ENCODE measurements around the gene ATN1. TPM values are rescaled to one million over a fixed set of nuclear protein-coding genes. Genes with fewer than 3 reads are reported as not detected.
A peak's percentile ranks its signal among the peaks of the same experiment; 100 is the strongest.

The ATN1 gene
- total RNA-seq, 1 donor from 2014 or later, result 8.9 TPM

GRCh38 chr12:6946920-6947374 lies 19.2 kb downstream of the ATN1 start:
- H3K27me3 ChIP-seq, result no peaks in the 10 kb centered on the region
- no peak overlapping the region for H3K9ac ChIP-seq
- H3K27ac ChIP-seq, result no peak overlapping the region
- H3K36me3 ChIP-seq, result no peaks in the 10 kb centered on the region
- no peaks in the 10 kb centered on the region for H3K9me3 ChIP-seq (ENCODE audit: low read depth)
- TF ChIP-seq EZH2phosphoT487 (IDR thresholded peaks at IDR 0.05) (no peak), CTCF (IDR thresholded peaks at IDR 0.05) (no peak), EZH2 (IDR thresholded peaks at IDR 0.05) (no peak)
- Mint-ChIP-seq H3K27me3 (ENCODE audit: insufficient read depth, low read depth) (peaks cover 16% of the 10 kb centered on the region), H3K36me3 (peaks cover 8% of the 10 kb centered on the region), H3K4me3 (peak overlapping the region; percentile 55), H3K4me1 (peaks cover 44% of the 10 kb centered on the region), H3K9me3 (no peaks in the 10 kb centered on the region), H3K27ac (peak overlapping the region; percentile 15)
- peaks cover 20% of the 10 kb centered on the region for H3K4me1 ChIP-seq
- H3K4me2 ChIP-seq, result peak overlapping the region; percentile 72
- H3F3A ChIP-seq (ENCODE audit: low read depth), result peaks cover 54% of the 10 kb centered on the region
- peak overlapping the region; percentile 40 for H3K4me3 ChIP-seq
- DNase-seq (ENCODE audit: low spot score), result no peak
- H2AFZ ChIP-seq (replicated peaks), result no peak overlapping the region
- peaks cover 10% of the 10 kb centered on the region for H3K79me2 ChIP-seq (ENCODE audit: low read depth)
- peaks cover 11% of the 10 kb centered on the region for H4K20me1 ChIP-seq (ENCODE audit: low read depth)

GRCh38 chr12:6947615-6948014 lies 19.9 kb downstream of the ATN1 start:
- H3K4me3 ChIP-seq, result no peak overlapping the region
- H3K36me3 ChIP-seq, result no peaks in the 10 kb centered on the region
- no peak overlapping the region for H3K4me2 ChIP-seq
- peaks cover 20% of the 10 kb centered on the region for H3K4me1 ChIP-seq
- H4K20me1 ChIP-seq (ENCODE audit: low read depth), result peaks cover 11% of the 10 kb centered on the region
- no peaks in the 10 kb centered on the region for H3K9me3 ChIP-seq (ENCODE audit: low read depth)
- H3F3A ChIP-seq (ENCODE audit: low read depth), result peaks cover 47% of the 10 kb centered on the region
- peaks cover 11% of the 10 kb centered on the region for H3K27me3 Mint-ChIP-seq (ENCODE audit: insufficient read depth, low read depth)
- H3K27me3 ChIP-seq, result no peaks in the 10 kb centered on the region
- H3K79me2 ChIP-seq (ENCODE audit: low read depth), result peaks cover 10% of the 10 kb centered on the region
- H2AFZ ChIP-seq (replicated peaks), result no peak overlapping the region
- no peak overlapping the region for H3K27ac Mint-ChIP-seq
- peaks cover 6% of the 10 kb centered on the region for H3K36me3 Mint-ChIP-seq
- no peak for TF ChIP-seq EZH2 (IDR thresholded peaks at IDR 0.05)
- no peak for TF ChIP-seq EZH2phosphoT487 (IDR thresholded peaks at IDR 0.05)
- no peak for TF ChIP-seq CTCF (IDR thresholded peaks at IDR 0.05)
- H3K4me1 Mint-ChIP-seq, result peaks cover 43% of the 10 kb centered on the region
- no peak overlapping the region for H3K9ac ChIP-seq
- no peak overlapping the region for H3K4me3 Mint-ChIP-seq
- DNase-seq (ENCODE audit: low spot score), result no peak
- H3K27ac ChIP-seq, result no peak overlapping the region
- H3K9me3 Mint-ChIP-seq, result no peaks in the 10 kb centered on the region

GRCh38 chr12:6948873-6949594 lies 21.3 kb downstream of the ATN1 start:
- Mint-ChIP-seq H3K9me3 (no peaks in the 10 kb centered on the region), H3K36me3 (peaks cover 6% of the 10 kb centered on the region), H3K27me3 (ENCODE audit: insufficient read depth, low read depth) (peaks cover 7% of the 10 kb centered on the region), H3K4me3 (peak overlapping the region; percentile 38), H3K27ac (no peak overlapping the region), H3K4me1 (peaks cover 41% of the 10 kb centered on the region)
- H3K27me3 ChIP-seq, result no peaks in the 10 kb centered on the region
- peaks cover 10% of the 10 kb centered on the region for H3K79me2 ChIP-seq (ENCODE audit: low read depth)
- no peak overlapping the region for H3K27ac ChIP-seq
- H3K4me1 ChIP-seq, result peaks cover 20% of the 10 kb centered on the region
- H3K9ac ChIP-seq, result no peak overlapping the region
- H3K36me3 ChIP-seq, result no peaks in the 10 kb centered on the region
- peaks cover 11% of the 10 kb centered on the region for H4K20me1 ChIP-seq (ENCODE audit: low read depth)
- H3K4me3 ChIP-seq, result no peak overlapping the region
- no peak for DNase-seq (ENCODE audit: low spot score)
- H2AFZ ChIP-seq (replicated peaks), result no peak overlapping the region
- TF ChIP-seq EZH2phosphoT487 (IDR thresholded peaks at IDR 0.05) (no peak), EZH2 (IDR thresholded peaks at IDR 0.05) (no peak), CTCF (IDR thresholded peaks at IDR 0.05) (no peak)
- peaks cover 33% of the 10 kb centered on the region for H3F3A ChIP-seq (ENCODE audit: low read depth)
- H3K9me3 ChIP-seq (ENCODE audit: low read depth), result no peaks in the 10 kb centered on the region
- no peak overlapping the region for H3K4me2 ChIP-seq

All from neural progenitor cell (in vitro differentiated cells).